ENCODE results near the gene PTGR1. TPM values are rescaled to one million over a fixed set of nuclear protein-coding genes. Genes with fewer than 3 reads are reported as not detected.

PTGR1 gene
- polyA plus RNA-seq, 1 of the 3 experiments (the other 2 are of a cell fraction) = 33.0 TPM

DNA sequence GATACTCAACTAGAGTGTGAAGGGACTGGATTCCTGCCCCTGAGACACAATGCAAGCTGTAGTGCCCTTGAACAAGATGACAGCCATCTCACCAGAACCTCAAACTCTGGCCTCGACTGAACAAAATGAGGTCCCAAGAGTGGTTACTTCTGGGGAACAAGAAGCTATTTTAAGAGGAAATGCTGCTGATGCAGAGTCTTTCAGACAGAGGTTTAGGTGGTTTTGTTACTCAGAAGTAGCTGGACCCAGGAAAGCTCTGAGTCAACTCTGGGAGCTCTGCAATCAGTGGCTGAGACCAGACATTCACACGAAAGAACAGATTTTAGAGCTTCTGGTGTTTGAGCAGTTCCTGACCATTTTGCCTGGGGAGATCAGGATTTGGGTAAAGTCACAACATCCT, 72.1 kb downstream of the PTGR1 start:
- H3K4me3 ChIP-seq (ENCODE audit: low read depth in 2 of 2, low read length in 1 of 2) = no peak overlapping the region
- H3K27ac ChIP-seq (ENCODE audit: low read depth in 2 of 2, low read length in 1 of 2) = no peak overlapping the region
- H3K4me1 ChIP-seq (ENCODE audit: control insufficient read depth in 1 of 2, insufficient read depth in 2 of 2, low read depth in 1 of 2, low read length in 1 of 2) = peaks cover 6 to 10% of the 10 kb centered on the region in 2 experiments; a peak in 2 of 4 replicates
- DNase-seq = no peak
- H3K79me2 ChIP-seq (ENCODE audit: insufficient read depth) = no peaks in the 10 kb centered on the region
- no peak overlapping the region for H3K4me2 ChIP-seq
- no peaks in the 10 kb centered on the region for H3F3A ChIP-seq (replicated peaks; ENCODE audit: insufficient read depth)
- ChIA-PET CTCF (no interaction called here), POLR2A (no interaction called here)
- H3K9me2 ChIP-seq = no peaks in the 10 kb centered on the region
- no peak for TF ChIP-seq RCOR1 (IDR thresholded peaks at IDR 0.05; ENCODE audit: low read length)
- TF ChIP-seq, protein P1, sequence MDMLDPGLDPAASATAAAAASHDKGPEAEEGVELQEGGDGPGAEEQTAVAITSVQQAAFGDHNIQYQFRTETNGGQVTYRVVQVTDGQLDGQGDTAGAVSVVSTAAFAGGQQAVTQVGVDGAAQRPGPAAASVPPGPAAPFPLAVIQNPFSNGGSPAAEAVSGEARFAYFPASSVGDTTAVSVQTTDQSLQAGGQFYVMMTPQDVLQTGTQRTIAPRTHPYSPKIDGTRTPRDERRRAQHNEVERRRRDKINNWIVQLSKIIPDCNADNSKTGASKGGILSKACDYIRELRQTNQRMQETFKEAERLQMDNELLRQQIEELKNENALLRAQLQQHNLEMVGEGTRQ (IDR thresholded peaks at IDR 0.05; ENCODE audit: borderline replicate concordance, low read depth, low read length) = no peak
- no peak for TF ChIP-seq TAF1 (IDR thresholded peaks at IDR 0.05; ENCODE audit: borderline replicate concordance, low read depth, low read length)
- TF ChIP-seq RFX5 (IDR thresholded peaks at IDR 0.05; ENCODE audit: low read length) = no peak
- no peak for TF ChIP-seq ELF1 (IDR thresholded peaks at IDR 0.05)
- TF ChIP-seq SIN3A (IDR thresholded peaks at IDR 0.05; ENCODE audit: borderline replicate concordance, low read depth, low read length) = no peak
- no peak for TF ChIP-seq GABPA (IDR thresholded peaks at IDR 0.05; ENCODE audit: low read depth)
- TF ChIP-seq, protein P2, sequence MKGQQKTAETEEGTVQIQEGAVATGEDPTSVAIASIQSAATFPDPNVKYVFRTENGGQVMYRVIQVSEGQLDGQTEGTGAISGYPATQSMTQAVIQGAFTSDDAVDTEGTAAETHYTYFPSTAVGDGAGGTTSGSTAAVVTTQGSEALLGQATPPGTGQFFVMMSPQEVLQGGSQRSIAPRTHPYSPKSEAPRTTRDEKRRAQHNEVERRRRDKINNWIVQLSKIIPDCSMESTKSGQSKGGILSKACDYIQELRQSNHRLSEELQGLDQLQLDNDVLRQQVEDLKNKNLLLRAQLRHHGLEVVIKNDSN (IDR thresholded peaks at IDR 0.05; ENCODE audit: borderline replicate concordance, low read depth) = no peak
- TF ChIP-seq MEF2A (IDR thresholded peaks at IDR 0.05; ENCODE audit: borderline replicate concordance, low read depth) = no peak
- TF ChIP-seq NFIC (IDR thresholded peaks at IDR 0.05; ENCODE audit: borderline replicate concordance) = no peak
- TF ChIP-seq, protein P3, sequence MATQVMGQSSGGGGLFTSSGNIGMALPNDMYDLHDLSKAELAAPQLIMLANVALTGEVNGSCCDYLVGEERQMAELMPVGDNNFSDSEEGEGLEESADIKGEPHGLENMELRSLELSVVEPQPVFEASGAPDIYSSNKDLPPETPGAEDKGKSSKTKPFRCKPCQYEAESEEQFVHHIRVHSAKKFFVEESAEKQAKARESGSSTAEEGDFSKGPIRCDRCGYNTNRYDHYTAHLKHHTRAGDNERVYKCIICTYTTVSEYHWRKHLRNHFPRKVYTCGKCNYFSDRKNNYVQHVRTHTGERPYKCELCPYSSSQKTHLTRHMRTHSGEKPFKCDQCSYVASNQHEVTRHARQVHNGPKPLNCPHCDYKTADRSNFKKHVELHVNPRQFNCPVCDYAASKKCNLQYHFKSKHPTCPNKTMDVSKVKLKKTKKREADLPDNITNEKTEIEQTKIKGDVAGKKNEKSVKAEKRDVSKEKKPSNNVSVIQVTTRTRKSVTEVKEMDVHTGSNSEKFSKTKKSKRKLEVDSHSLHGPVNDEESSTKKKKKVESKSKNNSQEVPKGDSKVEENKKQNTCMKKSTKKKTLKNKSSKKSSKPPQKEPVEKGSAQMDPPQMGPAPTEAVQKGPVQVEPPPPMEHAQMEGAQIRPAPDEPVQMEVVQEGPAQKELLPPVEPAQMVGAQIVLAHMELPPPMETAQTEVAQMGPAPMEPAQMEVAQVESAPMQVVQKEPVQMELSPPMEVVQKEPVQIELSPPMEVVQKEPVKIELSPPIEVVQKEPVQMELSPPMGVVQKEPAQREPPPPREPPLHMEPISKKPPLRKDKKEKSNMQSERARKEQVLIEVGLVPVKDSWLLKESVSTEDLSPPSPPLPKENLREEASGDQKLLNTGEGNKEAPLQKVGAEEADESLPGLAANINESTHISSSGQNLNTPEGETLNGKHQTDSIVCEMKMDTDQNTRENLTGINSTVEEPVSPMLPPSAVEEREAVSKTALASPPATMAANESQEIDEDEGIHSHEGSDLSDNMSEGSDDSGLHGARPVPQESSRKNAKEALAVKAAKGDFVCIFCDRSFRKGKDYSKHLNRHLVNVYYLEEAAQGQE (IDR thresholded peaks at IDR 0.05; ENCODE audit: low read depth, low read length) = no peak
- no peak for TF ChIP-seq RXRA (IDR thresholded peaks at IDR 0.05; ENCODE audit: borderline replicate concordance, low read depth)
- TF ChIP-seq FOSL2 (IDR thresholded peaks at IDR 0.05; ENCODE audit: borderline replicate concordance, low read depth) = no peak
- TF ChIP-seq, protein P4, sequence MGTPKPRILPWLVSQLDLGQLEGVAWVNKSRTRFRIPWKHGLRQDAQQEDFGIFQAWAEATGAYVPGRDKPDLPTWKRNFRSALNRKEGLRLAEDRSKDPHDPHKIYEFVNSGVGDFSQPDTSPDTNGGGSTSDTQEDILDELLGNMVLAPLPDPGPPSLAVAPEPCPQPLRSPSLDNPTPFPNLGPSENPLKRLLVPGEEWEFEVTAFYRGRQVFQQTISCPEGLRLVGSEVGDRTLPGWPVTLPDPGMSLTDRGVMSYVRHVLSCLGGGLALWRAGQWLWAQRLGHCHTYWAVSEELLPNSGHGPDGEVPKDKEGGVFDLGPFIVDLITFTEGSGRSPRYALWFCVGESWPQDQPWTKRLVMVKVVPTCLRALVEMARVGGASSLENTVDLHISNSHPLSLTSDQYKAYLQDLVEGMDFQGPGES (IDR thresholded peaks at IDR 0.05; ENCODE audit: low read depth, low read length) = no peak
- no peak for TF ChIP-seq POLR2AphosphoS5 (IDR thresholded peaks at IDR 0.05; ENCODE audit: low read depth, low read length)
- TF ChIP-seq NRF1 (IDR thresholded peaks at IDR 0.05; ENCODE audit: low read depth, low read length) = no peak
- 95% methylated on average over 2 of the region's 2 CpGs for WGBS (ENCODE audit: low lambda C conversion rate)
- no peak overlapping the region for H2AFZ ChIP-seq (ENCODE audit: low read depth)
- no peaks in the 10 kb centered on the region for H3K9me3 ChIP-seq
- peaks cover 2 to 4% of the 10 kb centered on the region in 2 experiments for H3K36me3 ChIP-seq (replicated peaks in 1 of 2; ENCODE audit: control insufficient read depth in 1 of 2, insufficient read depth in 2 of 2, low read length in 1 of 2)
- H3K27me3 ChIP-seq (ENCODE audit: insufficient read depth) = no peaks in the 10 kb centered on the region
- no peak overlapping the region for H3K9ac ChIP-seq
- H4K20me1 ChIP-seq (ENCODE audit: insufficient read depth) = no peaks in the 10 kb centered on the region

Measured in SK-N-SH (cell line).